NCI-H526 treated with DMSO at 0.1 percent for 48 hours (cell line): Measurements from ENCODE around the gene TLR2.

Experiments
- DNase-seq: peaks from one replicate; lab custom pipeline; 2025; lab: John Stamatoyannopoulos, UW

The TLR2 gene, protein sequence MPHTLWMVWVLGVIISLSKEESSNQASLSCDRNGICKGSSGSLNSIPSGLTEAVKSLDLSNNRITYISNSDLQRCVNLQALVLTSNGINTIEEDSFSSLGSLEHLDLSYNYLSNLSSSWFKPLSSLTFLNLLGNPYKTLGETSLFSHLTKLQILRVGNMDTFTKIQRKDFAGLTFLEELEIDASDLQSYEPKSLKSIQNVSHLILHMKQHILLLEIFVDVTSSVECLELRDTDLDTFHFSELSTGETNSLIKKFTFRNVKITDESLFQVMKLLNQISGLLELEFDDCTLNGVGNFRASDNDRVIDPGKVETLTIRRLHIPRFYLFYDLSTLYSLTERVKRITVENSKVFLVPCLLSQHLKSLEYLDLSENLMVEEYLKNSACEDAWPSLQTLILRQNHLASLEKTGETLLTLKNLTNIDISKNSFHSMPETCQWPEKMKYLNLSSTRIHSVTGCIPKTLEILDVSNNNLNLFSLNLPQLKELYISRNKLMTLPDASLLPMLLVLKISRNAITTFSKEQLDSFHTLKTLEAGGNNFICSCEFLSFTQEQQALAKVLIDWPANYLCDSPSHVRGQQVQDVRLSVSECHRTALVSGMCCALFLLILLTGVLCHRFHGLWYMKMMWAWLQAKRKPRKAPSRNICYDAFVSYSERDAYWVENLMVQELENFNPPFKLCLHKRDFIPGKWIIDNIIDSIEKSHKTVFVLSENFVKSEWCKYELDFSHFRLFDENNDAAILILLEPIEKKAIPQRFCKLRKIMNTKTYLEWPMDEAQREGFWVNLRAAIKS

DNA sequence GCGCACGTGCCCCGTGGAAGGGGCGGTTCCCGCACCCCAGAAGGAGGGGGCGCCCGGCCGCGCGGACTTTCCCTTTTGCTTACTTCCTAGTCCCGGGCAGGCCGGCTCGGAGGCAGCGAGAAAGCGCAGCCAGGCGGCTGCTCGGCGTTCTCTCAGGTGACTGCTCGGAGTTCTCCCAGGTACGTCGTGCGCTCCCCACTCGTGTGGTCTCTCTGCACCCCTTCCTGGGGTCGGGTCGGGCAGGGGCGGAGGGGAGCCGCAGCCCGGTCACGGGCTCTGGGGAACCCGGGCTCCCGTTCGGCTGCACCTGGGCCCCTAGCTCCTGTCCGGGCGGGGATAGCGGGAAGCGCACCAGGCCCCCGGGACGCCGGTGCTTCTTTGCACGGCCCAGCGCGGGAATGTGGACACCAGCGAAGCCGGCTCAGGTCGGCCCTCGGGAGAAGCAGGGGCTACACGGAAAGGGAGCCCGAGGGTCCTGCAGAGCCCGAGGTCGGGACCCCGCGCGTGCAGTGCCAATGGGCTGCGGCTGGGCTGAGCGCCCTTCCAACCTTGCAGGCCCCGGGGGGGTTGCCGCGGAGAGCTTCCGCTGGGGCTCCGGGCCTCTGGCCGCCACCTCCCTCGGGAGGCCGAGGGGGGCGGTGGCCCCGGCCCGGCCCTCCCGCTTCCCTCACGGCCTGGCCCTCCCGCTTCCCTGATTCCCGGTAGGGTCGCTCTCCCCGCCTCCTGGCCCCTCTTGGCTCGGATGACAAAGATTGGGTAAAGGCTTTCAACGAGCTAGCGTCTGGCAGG is at the start of gene TLR2:
TLR2 (plus strand) TSS at position 99 of the 789 bp plus-strand sequence. CDS start 18,628 bp downstream, outside the sequence.
- peak; percentile 9 for DNase-seq

DNA sequence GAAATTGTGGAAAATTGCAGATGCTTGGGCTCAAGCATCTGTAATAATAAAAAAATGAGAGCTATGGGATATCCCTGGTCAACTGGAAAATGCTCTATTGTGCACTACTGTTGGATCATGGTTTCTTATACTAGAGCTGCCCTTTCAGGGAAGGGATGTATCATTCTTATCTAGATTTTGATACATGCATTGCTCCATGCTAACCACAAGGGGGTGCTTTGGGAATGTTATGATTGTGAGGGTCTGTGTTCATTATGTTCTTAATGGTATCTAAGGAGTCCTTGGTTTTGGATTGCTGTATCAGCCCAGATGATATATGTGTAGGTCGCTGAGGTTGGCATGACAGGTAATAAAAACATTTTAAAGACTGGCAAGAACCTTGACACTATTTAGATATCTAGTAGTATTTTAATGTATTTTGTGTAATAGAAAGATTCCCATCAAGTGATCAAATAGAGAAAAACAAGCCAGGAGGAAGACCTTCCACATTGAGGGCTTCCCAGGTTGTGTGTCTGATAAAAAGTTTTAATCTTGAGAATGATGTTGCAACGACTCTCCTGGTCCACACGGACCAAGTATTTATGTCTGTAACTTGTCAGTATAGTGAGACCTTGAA is 49.2 kb upstream of the TLR2 start:
- peak; percentile 20 for DNase-seq

DNA sequence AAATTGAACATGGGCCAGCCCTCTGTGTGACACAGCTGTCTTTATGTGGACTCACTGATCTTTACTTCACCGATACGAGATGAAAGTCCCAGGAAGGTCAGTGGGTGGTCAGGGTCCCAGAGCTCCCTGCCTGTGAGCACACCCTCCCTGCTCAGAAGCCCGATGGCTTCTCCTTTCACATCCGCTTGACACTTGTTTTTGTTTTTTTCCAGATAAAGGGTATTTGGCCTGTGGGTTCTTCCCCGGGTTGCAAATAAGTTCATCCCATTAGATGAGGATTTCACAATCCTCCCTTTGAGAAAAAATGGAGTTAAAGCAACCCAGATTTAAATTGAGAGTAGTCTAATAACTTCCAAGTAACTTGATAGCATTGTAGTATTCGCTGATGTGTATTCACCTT is 48.2 kb upstream of the TLR2 start:
- no peak for DNase-seq

DNA sequence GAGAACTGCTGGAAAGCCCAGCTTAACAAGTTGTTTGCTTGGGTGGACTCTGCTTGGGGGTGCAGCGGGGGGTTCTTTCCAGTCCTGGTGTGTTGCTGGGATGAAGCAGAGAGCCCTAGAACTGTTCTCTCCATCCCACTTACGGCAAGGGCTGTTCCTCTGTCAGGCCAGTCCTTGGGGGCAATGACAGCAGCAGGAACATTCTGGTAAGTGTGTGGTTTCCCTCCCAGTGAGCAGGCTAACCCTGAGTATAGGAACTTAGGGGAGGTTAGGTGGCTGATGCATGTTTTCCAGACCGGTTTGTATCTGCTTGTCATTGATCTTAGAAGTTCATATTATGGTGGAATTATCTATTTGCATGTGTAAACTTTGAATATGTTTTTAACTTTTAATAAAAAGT is 46.9 kb upstream of the TLR2 start:
- DNase-seq, result no peak

DNA sequence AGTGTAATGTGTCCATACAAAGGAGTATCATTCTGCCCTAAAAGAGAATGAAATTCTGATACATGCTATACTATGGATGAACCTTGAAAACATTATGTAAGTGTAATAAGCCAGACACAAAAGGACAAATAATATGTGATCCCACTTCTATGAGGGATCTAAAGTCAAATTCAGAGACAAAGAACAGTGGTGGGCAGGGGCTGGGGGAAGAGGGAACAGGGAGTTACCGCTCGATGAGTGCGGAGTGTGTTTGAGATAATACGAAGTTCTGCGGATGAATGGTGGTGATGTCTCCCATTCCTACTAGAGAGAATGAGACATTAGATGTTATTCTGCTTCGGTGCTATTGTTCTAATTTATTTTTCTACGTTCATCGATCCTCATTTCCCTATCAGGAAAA is 46.1 kb upstream of the TLR2 start:
- DNase-seq, result no peak

DNA sequence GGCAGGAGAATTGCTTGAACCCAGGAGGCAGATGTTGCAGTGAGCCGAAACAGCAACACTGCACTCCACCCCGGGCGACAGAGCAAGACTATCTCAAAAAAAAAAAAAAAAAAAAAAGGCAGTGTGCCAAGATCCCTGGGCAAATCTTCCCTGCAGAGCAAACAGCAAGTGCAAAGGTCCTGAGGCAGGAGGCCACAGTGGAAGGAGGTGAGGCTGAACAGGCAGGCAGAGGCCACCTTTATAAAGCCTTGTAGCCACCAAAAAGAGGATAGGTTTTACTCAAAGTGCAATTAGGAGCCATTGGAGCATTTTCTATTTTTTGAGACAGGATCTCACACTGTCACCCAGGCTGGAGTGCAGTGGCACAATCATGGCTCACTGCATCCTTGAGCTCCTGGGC is 45.1 kb upstream of the TLR2 start:
- DNase-seq, result no peak

DNA sequence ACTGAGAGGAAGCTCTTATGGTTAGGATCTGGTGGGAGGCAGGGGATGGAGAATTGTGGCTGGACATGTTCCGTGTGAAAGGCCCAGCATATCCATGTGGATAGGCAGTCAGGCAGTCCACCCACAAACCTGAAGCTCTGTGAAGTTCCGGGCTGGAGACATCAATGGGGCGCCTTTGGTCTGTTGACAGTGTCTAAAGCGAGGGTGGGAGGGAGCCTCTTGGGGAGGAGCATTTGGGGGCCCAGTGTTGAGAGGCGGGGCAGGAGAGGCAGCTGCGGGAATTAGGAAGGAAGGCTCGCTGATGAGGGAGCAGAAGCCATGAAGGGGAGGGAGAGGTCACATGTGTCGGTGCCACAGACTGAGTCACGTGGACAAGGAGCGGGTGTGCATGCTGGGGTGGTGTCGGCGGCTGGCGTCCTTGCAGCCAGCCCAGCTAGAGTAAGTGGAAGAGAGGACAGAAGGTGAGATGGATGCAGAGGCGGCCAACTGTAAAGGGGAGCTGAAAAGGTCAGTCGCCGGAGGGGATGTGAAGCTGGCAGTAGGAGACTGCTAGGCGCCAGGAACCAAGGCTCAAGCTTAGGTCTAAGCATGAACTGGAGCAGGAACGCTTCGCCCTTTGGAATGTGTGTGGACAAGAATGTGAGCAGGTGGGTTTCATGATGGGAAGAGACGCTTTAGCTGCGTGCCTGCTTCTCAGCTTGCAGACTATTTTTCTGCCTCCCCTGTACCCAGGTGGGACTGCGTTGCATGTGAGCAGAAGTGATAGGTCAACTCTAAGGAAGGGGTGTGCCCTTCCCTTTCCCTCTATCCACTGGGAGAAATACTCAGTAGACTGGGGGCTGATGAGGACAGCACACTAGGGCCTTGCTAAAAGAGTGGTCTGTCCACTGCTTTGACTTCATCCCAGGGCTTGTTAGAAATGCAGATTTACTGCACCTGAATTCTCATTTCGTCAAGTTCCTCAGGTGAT is 44.0 kb upstream of the TLR2 start:
- peak; percentile 47 for DNase-seq

DNA sequence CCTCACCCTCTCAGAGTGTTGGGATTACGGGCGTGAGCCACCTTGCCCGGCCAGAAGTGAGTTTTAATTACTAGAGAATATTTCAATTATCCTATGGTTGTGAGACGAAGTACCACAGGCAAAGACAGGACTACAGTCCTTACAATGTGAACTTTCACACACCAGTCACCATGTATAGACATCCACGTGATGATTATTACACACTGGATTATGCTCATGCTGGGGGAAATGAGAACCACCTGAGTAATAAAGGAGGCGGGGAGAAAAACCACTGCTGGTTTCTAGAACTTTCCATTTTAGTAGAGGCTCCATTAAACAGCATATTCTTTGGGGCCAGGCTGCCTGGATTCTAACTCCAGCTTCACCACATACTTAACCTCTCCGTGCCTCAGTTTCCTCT is 42.5 kb upstream of the TLR2 start:
- DNase-seq, result no peak

DNA sequence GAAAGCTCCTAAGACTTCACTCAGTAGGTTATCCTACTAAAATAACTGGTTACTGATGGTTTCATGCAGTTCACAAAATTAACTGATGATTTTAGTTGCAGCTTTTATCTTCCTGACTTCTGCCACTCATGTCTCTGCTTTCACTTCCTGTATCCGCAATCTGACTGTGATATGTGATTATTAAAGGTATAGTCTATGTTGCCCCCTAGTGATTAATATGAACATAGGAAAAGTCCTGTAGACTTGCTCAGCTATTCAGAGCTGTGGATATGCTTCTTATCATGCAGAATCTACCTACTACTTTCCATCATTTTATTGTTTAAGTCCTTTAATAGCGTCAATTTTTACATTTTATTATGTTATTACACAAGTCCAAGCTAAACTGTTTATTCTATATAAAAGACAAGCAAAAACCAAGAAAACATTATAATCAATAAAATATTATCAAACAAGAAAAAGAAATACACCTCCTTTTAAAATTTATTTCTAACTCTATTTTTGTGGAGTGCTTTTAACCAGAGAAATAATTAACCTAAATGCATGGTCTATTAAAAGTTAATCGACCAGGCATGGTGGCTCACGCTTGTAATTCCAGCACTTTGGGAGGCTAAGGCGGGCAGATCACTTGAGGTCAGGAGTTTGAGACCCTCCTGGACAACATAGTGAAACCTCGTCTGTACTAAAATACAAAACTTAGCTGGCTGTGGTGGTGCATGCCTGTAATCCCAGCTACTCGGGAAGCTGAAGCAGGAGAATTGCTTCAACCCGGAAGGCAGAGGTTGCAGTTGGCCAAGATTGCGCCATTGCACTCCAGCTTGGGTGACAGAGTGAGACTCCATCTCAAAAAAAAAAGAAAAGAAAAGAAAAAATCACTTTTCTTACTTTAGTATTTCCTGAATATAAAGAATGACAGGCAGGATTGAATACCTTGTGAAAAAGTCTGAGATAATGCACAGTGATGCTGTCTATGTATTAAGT is 40.4 kb upstream of the TLR2 start:
- peak; percentile 71 for DNase-seq

DNA sequence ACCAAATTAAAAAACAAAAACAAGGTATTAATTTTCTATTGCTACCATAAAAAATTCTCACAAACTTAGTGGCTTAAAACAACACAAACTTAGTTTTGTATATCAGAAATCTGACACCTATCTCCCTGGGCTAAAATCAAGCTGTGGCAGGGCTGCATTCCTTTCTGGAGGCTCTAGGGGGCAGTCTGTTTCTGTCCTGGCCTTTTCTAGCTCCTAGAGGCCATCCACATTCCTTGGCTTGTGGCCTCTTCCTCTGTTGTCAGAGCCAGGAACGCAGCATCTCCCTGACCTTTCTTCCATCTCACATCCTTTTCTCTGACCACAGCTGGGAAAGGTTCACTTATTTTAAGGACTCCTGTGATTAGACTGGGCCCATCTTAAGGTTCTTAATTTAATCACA is 38.9 kb upstream of the TLR2 start:
- no peak for DNase-seq

DNA sequence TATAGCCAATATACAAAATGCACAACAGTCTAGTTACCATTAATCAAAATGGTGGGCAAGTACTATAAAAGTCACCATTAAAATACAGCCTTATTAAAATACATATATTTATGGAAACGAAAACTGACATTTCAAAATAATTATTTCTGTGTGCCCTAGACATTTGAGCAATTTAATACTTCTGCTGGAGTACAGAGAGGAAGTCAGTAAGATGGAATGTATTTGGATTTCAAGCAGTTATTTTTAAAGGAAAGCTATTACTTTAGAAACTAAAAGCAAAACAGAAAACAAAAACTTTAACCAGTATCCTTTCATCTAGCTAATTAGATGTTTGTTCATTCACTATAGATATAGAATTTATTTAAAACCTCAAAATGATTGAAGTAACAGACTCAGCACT is 37.8 kb upstream of the TLR2 start:
- no peak for DNase-seq

DNA sequence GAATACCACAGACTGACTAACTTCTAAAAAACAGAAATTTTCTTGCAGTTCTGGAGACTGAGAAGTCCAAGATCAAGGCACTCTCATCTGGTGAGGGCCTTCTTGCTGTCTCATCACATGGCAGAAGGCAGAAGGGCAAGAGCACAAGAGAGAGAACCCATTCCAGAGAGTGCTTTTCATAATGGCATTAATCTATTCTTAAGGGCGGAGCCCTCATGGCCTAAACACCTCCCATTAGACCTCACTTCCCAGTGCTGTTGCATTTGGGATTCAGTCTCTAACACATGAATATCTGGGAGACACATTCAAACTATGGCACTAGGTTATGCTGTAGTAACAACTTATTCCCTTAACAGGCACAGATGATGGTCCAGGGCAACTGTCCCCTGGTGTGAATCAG is 37.1 kb upstream of the TLR2 start:
- no peak for DNase-seq

DNA sequence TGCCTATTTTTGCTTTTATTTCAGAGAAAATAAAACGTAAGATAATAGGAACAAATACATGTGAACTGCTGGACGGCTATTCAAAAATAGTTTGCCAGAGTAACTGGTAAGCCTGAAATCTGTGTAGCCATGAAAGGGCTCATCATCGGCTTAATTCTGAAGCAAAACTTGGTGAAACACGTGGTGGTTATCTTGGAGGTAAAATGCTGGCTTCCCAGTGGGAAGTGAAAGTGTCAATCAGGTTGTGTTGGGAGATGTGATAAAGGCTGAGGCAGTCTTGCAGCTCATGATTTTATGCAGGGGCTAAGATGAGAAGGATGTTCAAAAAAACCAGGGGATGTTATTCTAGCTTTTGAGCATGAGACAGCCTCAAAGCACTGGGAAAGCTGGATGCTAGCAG is 36.1 kb upstream of the TLR2 start:
- no peak for DNase-seq

DNA sequence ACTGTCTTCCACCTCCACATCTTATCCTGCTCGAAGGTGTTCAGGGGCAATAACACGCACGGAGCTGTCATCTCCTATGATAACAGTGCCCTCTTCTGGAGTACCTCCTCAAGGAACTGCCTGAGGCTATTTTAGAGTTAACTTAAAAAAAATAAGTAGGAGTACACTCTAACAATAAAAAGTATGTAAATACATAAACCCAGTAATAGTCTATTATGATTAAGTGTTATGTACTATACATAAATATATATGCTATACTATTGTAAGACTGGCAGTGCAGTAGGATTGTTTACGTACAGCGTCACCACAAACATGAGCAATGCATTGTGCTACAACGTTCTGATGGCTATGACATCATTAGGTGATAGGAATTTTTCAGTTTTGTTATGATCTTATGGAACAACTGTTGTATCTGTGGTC is 34.5 kb upstream of the TLR2 start:
- peak; percentile 11 for DNase-seq

DNA sequence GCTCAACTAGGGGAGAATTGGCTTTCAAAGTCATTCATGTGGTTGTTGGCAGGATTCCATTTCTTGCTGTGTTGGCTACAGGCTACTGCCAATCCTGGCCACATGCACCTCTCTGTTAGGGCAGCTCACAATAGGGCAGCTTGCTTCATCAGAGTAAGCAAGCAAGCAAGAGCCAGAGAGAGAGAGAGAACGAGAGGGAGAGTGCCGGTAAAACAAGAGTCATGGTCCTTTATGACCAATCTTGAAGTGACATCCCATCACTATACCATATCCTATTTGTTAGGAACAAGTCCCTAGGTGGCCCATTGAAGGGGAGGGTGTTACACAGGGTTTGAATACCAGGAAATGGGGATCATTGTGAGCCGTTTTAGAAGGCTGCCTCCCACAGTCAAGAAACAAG is 33.0 kb upstream of the TLR2 start:
- DNase-seq, result no peak

DNA sequence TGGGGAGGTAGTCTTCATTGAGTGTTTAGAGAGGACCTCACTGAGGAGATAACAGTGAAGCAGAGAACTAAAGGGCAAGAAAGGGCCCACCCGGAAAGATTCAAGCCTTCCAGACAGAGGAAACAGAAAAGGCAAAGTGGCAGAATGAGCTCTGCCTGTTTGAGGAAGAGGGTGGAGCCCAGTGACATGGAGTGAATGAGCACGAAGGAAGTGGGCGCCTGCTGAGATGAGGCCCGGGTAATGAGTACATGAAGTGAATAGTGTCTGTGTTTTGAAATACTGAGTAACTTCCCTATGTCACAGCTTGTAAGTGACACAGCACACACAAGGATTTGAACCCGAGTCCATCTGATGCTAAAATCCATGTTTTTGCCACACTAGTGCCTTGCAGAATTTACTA is 32.5 kb upstream of the TLR2 start:
- DNase-seq, result no peak

DNA sequence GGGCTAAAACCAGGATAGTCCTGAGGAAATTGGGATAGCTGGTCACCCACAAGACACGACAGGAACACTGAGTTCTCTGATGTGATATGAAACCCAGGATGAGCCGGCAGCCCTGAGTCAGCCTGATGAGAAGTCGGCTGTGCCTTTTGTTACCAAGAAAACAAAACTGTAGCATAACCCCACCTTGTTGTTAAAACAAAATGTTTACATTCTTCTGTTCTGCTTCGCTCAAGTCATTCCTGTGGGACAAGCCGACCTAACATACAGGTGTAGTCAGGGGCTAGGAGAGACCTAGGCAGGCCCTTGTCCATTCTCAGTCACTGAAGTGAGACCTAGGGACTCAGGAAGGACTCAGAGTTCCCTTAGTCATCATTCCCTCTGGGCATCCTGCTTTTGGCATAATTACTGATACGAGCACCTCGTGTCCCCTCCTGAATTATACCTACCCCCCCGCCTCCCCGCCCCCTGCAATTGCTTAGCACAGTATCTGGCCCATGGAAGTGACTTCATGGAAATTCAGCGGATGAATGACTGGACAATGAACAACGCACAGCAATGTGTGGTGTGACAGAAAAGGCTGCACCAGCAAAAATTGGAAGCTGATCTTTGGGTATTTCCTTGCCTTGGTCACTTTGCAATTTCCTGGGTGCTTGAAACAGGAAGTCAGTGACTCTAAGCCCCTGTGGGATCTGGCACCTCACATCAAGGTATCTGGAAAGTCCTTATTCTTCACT is 31.9 kb upstream of the TLR2 start:
- no peak for DNase-seq

DNA sequence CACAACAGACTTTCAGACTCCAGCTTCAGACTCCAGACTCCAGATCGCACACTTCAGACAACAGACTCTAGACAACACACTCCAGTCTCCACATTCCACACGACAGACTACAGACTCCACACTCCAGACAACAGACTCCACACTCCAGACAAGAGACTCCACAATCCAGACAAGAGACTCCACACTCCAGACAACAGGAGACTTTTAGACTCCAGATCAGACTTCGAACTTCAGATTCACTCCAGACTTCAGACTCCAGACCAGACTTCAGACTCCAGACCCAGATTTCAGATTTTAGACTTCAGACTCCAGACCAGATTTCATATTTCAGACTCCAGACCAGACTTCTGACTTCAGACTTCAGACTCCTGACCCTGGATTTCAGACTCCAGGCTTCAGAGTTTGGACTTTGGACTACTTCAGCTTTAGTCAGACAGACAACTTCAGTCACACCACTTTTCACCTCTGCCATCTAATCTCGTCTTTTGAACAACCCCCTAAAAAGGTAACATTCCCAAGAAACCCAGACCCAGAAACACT is 29.0 kb upstream of the TLR2 start:
- no peak for DNase-seq

DNA sequence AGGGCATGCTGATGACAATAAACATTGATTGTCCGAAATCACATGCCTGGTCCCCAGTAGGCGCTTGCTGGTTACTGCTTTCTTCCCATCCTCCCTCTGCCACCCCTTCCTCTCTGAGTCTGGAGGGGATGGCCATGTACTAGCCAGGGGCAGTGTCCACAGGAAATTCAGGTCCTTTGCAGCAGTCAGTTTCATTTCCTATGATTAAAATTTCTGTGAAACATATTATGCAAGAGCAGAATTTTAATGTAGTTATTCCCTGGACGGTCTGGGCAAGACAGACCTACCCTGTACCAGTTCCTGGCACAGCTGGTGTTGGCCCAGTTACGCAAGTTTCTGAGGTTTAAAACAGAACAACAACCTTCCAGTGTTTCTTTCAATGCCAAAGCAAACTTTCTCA is 28.2 kb upstream of the TLR2 start:
- DNase-seq, result no peak
